Endodermal cell (in vitro differentiated cells): Measurements from ENCODE around the gene SYTL5. TPM values are rescaled to one million over a fixed set of nuclear protein-coding genes. Genes with fewer than 3 reads are reported as not detected.

ENCODE experiments used
- DNase-seq: peaks from one replicate; pipeline ENCODE4 v3.0.0-alpha.2; 2017
- H3K27ac ChIP-seq: 2 replicates; pipeline ENCODE4 v1.5.1; 2013; ENCODE audit warnings: mild to moderate bottlenecking, low read depth, low read length, moderate library complexity
- H3K27me3 ChIP-seq: 2 replicates; pipeline ENCODE4 v1.6.1; 2013; ENCODE audit warnings: mild to moderate bottlenecking, low read length, moderate library complexity; ENCODE audit not compliant: insufficient read depth, control insufficient read depth, poor library complexity, severe bottlenecking
- H3K36me3 ChIP-seq: 2 replicates; pipeline ENCODE4 v1.7.0; 2013; ENCODE audit warnings: mild to moderate bottlenecking, low read length, moderate library complexity; ENCODE audit not compliant: control insufficient read depth, insufficient read depth
- H3K4me1 ChIP-seq: one replicate; pipeline ENCODE4 v1.7.0; 2013; ENCODE audit warnings: low read length; ENCODE audit not compliant: control insufficient read depth, insufficient read depth
- H3K4me3 ChIP-seq: 2 replicates; pipeline ENCODE4 v1.5.1; 2013; ENCODE audit warnings: mild to moderate bottlenecking, low read length, moderate library complexity
- H3K9ac ChIP-seq: 2 replicates; pipeline ENCODE4 v1.6.1; 2013; ENCODE audit warnings: mild to moderate bottlenecking, low read length, moderate library complexity; ENCODE audit not compliant: poor library complexity, severe bottlenecking; ENCODE audit errors: extremely low read depth
- H3K9me3 ChIP-seq: 2 replicates; pipeline ENCODE4 v1.6.1; 2013; ENCODE audit warnings: mild to moderate bottlenecking, low read length, moderate library complexity; ENCODE audit not compliant: control insufficient read depth
- H3K27ac Mint-ChIP-seq: 2 replicates; pipeline ENCODE4 v1.8.0; 2020; ENCODE audit warnings: mixed read lengths
- H3K27me3 Mint-ChIP-seq: 2 replicates; pipeline ENCODE4 v1.8.0; 2021; ENCODE audit warnings: mild to moderate bottlenecking, mixed read lengths; ENCODE audit not compliant: insufficient read depth
- H3K36me3 Mint-ChIP-seq: 2 replicates; pipeline ENCODE4 v1.8.0; 2020; ENCODE audit warnings: low read depth, mixed read lengths
- H3K4me1 Mint-ChIP-seq: 2 replicates; pipeline ENCODE4 v1.8.0; 2020; ENCODE audit warnings: mixed read lengths
- H3K4me3 Mint-ChIP-seq: 2 replicates; pipeline ENCODE4 v1.8.0; 2020; ENCODE audit warnings: mild to moderate bottlenecking, moderate library complexity, mixed read lengths
- H3K9me3 Mint-ChIP-seq: 2 replicates; pipeline ENCODE4 v1.8.0; 2020; ENCODE audit warnings: mild to moderate bottlenecking, mixed read lengths
- WGBS, 2 experiments: methylation state at CpG; one replicate each; pipeline versions ENCODE4 v1.1.5 to v1.1.7; 2013; ENCODE audit warnings: missing lambda C conversion rate in 2 of 2, mixed read lengths in 1 of 2; ENCODE audit not compliant: insufficient coverage in 1 of 2, insufficient read length in 1 of 2; 5-methylcytosine and 5-hydroxymethylcytosine counted together
- total RNA-seq, 2 donors: library from RNA; stranded (reverse); fragmentation: NEBNext Ultra II Directional in 1 of 2; extraction: Animal tissue kit (Norgen Biotek cat#: 25700) in 1 of 2; gene quantifications; 2 replicates in 1 of 2; 3 replicates in 1 of 2; pipeline ENCODE4 v1.2.1, GENCODE V29; 2021
- TF ChIP-seq, protein P1 (sequence below): fragments of 200-600 bp; sonication (generic); conservative IDR thresholded peaks from 2 replicates; pipeline ENCODE4 v1.5.0; 2021; ENCODE audit warnings: antibody characterized with exemption, mild to moderate bottlenecking

Gene SYTL5
- total RNA-seq, 2 donors from 2014 or later = 8.1 to 8.6 TPM

DNA sequence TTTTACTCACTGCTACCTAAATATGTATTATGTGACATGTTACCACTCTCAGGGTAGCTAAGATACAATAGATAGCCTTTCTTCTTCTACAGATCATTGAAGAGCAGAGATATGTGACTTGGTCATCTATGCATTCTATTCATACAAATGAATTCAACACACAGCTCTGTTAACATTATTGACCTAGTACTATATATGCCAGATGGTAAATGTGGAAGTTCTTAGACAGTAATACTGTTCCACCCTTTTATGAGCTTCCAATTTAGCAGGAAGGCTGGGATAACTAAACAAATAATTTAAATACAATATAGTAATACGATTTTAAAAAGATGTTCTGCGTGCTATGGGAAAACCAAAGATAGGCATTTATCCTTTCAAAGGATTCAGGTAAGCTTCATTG is 76.0 kb downstream of the SYTL5 start:
- H3K27me3 ChIP-seq = no peaks in the 10 kb centered on the region
- TF ChIP-seq, protein P1, sequence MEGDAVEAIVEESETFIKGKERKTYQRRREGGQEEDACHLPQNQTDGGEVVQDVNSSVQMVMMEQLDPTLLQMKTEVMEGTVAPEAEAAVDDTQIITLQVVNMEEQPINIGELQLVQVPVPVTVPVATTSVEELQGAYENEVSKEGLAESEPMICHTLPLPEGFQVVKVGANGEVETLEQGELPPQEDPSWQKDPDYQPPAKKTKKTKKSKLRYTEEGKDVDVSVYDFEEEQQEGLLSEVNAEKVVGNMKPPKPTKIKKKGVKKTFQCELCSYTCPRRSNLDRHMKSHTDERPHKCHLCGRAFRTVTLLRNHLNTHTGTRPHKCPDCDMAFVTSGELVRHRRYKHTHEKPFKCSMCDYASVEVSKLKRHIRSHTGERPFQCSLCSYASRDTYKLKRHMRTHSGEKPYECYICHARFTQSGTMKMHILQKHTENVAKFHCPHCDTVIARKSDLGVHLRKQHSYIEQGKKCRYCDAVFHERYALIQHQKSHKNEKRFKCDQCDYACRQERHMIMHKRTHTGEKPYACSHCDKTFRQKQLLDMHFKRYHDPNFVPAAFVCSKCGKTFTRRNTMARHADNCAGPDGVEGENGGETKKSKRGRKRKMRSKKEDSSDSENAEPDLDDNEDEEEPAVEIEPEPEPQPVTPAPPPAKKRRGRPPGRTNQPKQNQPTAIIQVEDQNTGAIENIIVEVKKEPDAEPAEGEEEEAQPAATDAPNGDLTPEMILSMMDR = no peak
- Mint-ChIP-seq H3K27me3 (no peaks in the 10 kb centered on the region), H3K27ac (no peak overlapping the region), H3K4me3 (no peak overlapping the region), H3K36me3 (no peaks in the 10 kb centered on the region), H3K4me1 (peaks cover 4% of the 10 kb centered on the region), H3K9me3 (peaks cover 34% of the 10 kb centered on the region)
- H3K27ac ChIP-seq = no peak overlapping the region
- WGBS, 2 experiments = 98% methylated on average over 2 of the region's 2 CpGs; no CpG with 5 or more reads in 1 of the 2 experiments
- no peak for DNase-seq
- no peaks in the 10 kb centered on the region for H3K9me3 ChIP-seq
- H3K36me3 ChIP-seq = no peaks in the 10 kb centered on the region
- no peak overlapping the region for H3K4me3 ChIP-seq
- no peaks in the 10 kb centered on the region for H3K4me1 ChIP-seq
- H3K9ac ChIP-seq = no peak overlapping the region

GRCh38 chrX:38085813-38086212 is 79.5 kb downstream of the SYTL5 start:
- peaks cover 4% of the 10 kb centered on the region for H3K4me1 Mint-ChIP-seq
- WGBS, 2 experiments = 91% methylated on average over 4 of the region's 4 CpGs; no CpG with 5 or more reads in 1 of the 2 experiments
- H3K27me3 Mint-ChIP-seq = no peaks in the 10 kb centered on the region

DNA sequence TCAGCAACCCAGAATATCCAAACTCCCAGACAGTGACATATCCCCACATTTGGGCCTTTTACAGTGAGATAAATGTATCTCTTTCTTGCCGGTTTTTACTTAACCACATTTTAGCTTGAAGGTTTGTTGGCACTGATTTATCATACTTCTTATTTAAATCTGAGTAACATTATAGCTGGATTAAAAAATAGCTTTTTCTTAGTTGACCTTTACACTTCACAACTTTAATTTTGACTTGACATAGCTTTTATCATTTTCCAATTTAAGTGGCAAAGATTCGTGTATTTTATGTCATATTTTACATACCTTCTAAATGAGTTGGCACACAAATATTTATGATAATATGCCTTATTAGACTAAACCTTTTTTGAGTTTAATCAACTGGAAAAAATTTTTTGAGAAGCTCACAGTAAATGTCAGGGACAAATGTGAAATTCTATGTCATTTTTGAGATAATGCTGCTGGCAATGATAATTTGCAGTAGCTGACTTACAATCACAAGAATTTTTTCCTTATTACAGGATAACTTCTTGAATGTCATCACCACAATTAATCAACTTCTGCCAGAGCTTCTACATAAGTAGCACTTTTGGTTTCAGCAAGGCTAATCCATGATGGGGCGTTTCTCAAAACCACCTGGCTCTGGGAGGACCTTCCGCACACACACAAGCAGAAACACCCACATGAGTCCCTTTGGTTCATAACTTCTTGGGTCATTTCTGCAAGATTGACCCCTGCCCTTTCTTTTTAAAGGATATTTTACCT is 80.3 kb downstream of the SYTL5 start:
- Mint-ChIP-seq H3K9me3 (peaks cover 33% of the 10 kb centered on the region), H3K27ac (no peak overlapping the region), H3K27me3 (no peaks in the 10 kb centered on the region), H3K4me1 (no peaks in the 10 kb centered on the region), H3K36me3 (no peaks in the 10 kb centered on the region), H3K4me3 (no peak overlapping the region)
- H3K27me3 ChIP-seq = no peaks in the 10 kb centered on the region
- no peak overlapping the region for H3K27ac ChIP-seq
- no peaks in the 10 kb centered on the region for H3K36me3 ChIP-seq
- no peak for DNase-seq
- no peaks in the 10 kb centered on the region for H3K9me3 ChIP-seq
- H3K4me3 ChIP-seq = no peak overlapping the region
- whole genome bisulfite sequencing, 2 experiments = 94% methylated on average over 3 of the region's 4 CpGs; no CpG with 5 or more reads in 1 of the 2 experiments
- TF ChIP-seq, protein P1 = no peak
- H3K9ac ChIP-seq = no peak overlapping the region
- no peaks in the 10 kb centered on the region for H3K4me1 ChIP-seq

More at GRCh38 chrX:38085813-38086212, 79.5 kb downstream of the SYTL5 start:
- no peaks in the 10 kb centered on the region for H3K9me3 ChIP-seq
- no peak overlapping the region for H3K27ac ChIP-seq
- H3K4me1 ChIP-seq = no peaks in the 10 kb centered on the region
- no peak overlapping the region for H3K9ac ChIP-seq
- Mint-ChIP-seq H3K27ac (no peak overlapping the region), H3K4me3 (no peak overlapping the region), H3K36me3 (no peaks in the 10 kb centered on the region), H3K9me3 (peaks cover 34% of the 10 kb centered on the region)
- TF ChIP-seq, protein P1 = no peak
- H3K36me3 ChIP-seq = no peaks in the 10 kb centered on the region
- DNase-seq = no peak
- H3K27me3 ChIP-seq = no peaks in the 10 kb centered on the region
- H3K4me3 ChIP-seq = no peak overlapping the region
